ENCODE results near the gene GABRR2. TPM values are rescaled to one million over a fixed set of nuclear protein-coding genes. Genes with fewer than 3 reads are reported as not detected.
"Not testable (repeated sequence)": the region's sequence is repeated elsewhere in the genome, so short reads cannot be mapped to it uniquely, and the experiment has no call there.

GABRR2 gene
- total and polyA plus RNA-seq, 8 donors: 0.67 to 4.8 (median 1.3) TPM

GRCh38 chr6:89239338-89239737 lies 75.8 kb downstream of the GABRR2 start:
- ATAC-seq: no peak
- TF ChIP-seq CTCF (IDR thresholded peaks at IDR 0.05): no peak
- no peaks in the 10 kb centered on the region for H3K4me1 ChIP-seq
- H3K4me3 ChIP-seq: no peak overlapping the region
- no peaks in the 10 kb centered on the region for H3K36me3 ChIP-seq
- no peak for DNase-seq
- H3K27ac ChIP-seq: no peak overlapping the region
- intact Hi-C loops (cut with DNase I): no loop called here
- H3K9me3 ChIP-seq: peaks cover 0 to 13% of the 10 kb centered on the region in 2 donors
- H3K27me3 ChIP-seq: no peaks in the 10 kb centered on the region

- Histone ChIP-seq H3K27me3 (no peaks in the 10 kb centered on the region), H3K4me1 (no peaks in the 10 kb centered on the region), H3K36me3 (no peaks in the 10 kb centered on the region), H3K4me3 (no peak overlapping the region), H3K9me3 (peaks cover 0 to 13% of the 10 kb centered on the region in 2 donors), H3K27ac (no peak overlapping the region)
- no peak for ATAC-seq
- DNase-seq: no peak
- no peak for TF ChIP-seq CTCF (IDR thresholded peaks at IDR 0.05)
- intact Hi-C loops (cut with DNase I): no loop called here
These were observed 77.9 kb downstream of the GABRR2 start for GRCh38 chr6:89237158-89237557.

- intact Hi-C loops (cut with DNase I); H3K27me3 ChIP-seq; H3K27ac ChIP-seq; DNase-seq; ATAC-seq; H3K4me3 ChIP-seq; H3K4me1 ChIP-seq; H3K36me3 ChIP-seq: not testable (repeated sequence)
- H3K9me3 ChIP-seq: peaks cover 0 to 13% of the 10 kb centered on the region in 2 donors
These were observed 81.5 kb downstream of the GABRR2 start for GRCh38 chr6:89233605-89234004.

GRCh38 chr6:89222712-89223039 lies 92.4 kb downstream of the GABRR2 start:
- no peak overlapping the region for H3K27ac ChIP-seq
- ATAC-seq (no peak), DNase-seq (no peak)
- H3K27me3 ChIP-seq: no peaks in the 10 kb centered on the region
- no peak overlapping the region for H3K4me3 ChIP-seq
- intact Hi-C loops (cut with DNase I): no loop called here
- H3K4me1 ChIP-seq: no peaks in the 10 kb centered on the region
- no peak for TF ChIP-seq CTCF (IDR thresholded peaks at IDR 0.05)
- H3K9me3 ChIP-seq: no peaks in the 10 kb centered on the region
- no peaks in the 10 kb centered on the region for H3K36me3 ChIP-seq

GRCh38 chr6:89221971-89222711 lies 93.0 kb downstream of the GABRR2 start:
- no peak overlapping the region for H3K27ac ChIP-seq
- intact Hi-C loops (cut with DNase I): no loop called here
- H3K4me1 ChIP-seq: no peaks in the 10 kb centered on the region
- H3K9me3 ChIP-seq: no peaks in the 10 kb centered on the region
- DNase-seq (no peak), ATAC-seq (no peak)
- no peaks in the 10 kb centered on the region for H3K27me3 ChIP-seq
- no peak overlapping the region for H3K4me3 ChIP-seq
- TF ChIP-seq CTCF (IDR thresholded peaks at IDR 0.05): no peak
- no peaks in the 10 kb centered on the region for H3K36me3 ChIP-seq

GRCh38 chr6:89221129-89221528 lies 94.0 kb downstream of the GABRR2 start:
- Histone ChIP-seq H3K9me3 (no peaks in the 10 kb centered on the region), H3K27ac (no peak overlapping the region), H3K27me3 (no peaks in the 10 kb centered on the region), H3K36me3 (no peaks in the 10 kb centered on the region), H3K4me3 (no peak overlapping the region), H3K4me1 (no peaks in the 10 kb centered on the region)
- DNase-seq (no peak), ATAC-seq (no peak)
- TF ChIP-seq CTCF (IDR thresholded peaks at IDR 0.05): no peak
- intact Hi-C loops (cut with DNase I): no loop called here
